Gastroesophageal sphincter (tissue), 4 donors: ENCODE data around the gene NOD1. TPM values are rescaled to one million over a fixed set of nuclear protein-coding genes. Genes with fewer than 3 reads are reported as not detected.

Experiments used
- ATAC-seq: fragments of 150-250 bp; one replicate; pipeline ENCODE4 v1.9.1; 2016; ENCODE audit warnings: mild to moderate bottlenecking, moderate library complexity
- H3K27ac ChIP-seq, 4 donors: fragments of 200-600 bp; sonication (generic) in 3 of 4; 1 replicate in 3 of 4; 2 replicates in 1 of 4; pipeline ENCODE4 v1.5.1; 2016 to 2019
- H3K27me3 ChIP-seq: fragments of 200-600 bp; sonication (generic); one replicate; pipeline ENCODE4 v1.5.1; 2019
- H3K36me3 ChIP-seq, 2 donors: fragments of 200-600 bp; sonication (generic); one replicate each; pipeline ENCODE4 v1.5.1; 2019; ENCODE audit warnings: control low read depth in 1 of 2
- H3K4me1 ChIP-seq, 3 donors: fragments of 200-600 bp; sonication (generic); 1 replicate in 2 of 3; 2 replicates in 1 of 3; pipeline ENCODE4 v1.5.1; 2016 to 2019; ENCODE audit warnings: control low read depth in 2 of 3
- H3K4me3 ChIP-seq, 2 donors: fragments of 200-600 bp; sonication (generic); one replicate each; pipeline ENCODE4 v1.5.1; 2019; ENCODE audit warnings: mild to moderate bottlenecking in 1 of 2, moderate library complexity in 1 of 2
- H3K9me3 ChIP-seq, 3 donors: fragments of 200-600 bp; sonication (generic); one replicate each; pipeline ENCODE4 v1.5.1; 2017 to 2019; ENCODE audit warnings: control low read depth in 2 of 3
- CTCF ChIP-seq, 4 experiments: fragments of 200-600 bp in 2 of 4; fragments of 450-650 bp in 2 of 4; sonication (generic) in 1 of 4; IDR thresholded peaks; one replicate each; pipeline ENCODE4 v1.5.1; 2017 to 2019; ENCODE audit warnings: antibody characterized with exemption in 4 of 4, mild to moderate bottlenecking in 2 of 4, moderate library complexity in 2 of 4
- EP300 ChIP-seq: sonication (generic); formaldehyde crosslinking; IDR thresholded peaks from one replicate; pipeline ENCODE4 v1.6.1; 2017; ENCODE audit warnings: antibody characterized with exemption, mild to moderate bottlenecking
- POLR2A ChIP-seq, 2 donors: fragments of 450-650 bp; IDR thresholded peaks; one replicate each; pipeline ENCODE4 v1.6.1; 2017; ENCODE audit warnings: antibody characterized with exemption in 2 of 2, mild to moderate bottlenecking in 2 of 2, moderate library complexity in 1 of 2
- POLR2AphosphoS5 ChIP-seq: sonication (generic); formaldehyde crosslinking; IDR thresholded peaks from one replicate; pipeline ENCODE4 v1.6.1; 2017; ENCODE audit warnings: antibody characterized with exemption
- WGBS, 2 donors: methylation state at CpG; one replicate each; pipeline ENCODE4 v1.1.5; 2018; ENCODE audit warnings: low coverage in 1 of 2; 5-methylcytosine and 5-hydroxymethylcytosine counted together
- total RNA-seq, 4 donors: library from RNA; depleted of rRNA; stranded (reverse); fragments of >200 nt; gene quantifications; one replicate each; pipeline ENCODE4 v1.1.0, GENCODE V29; 2016

Gene NOD1
- total RNA-seq, 4 donors from 2014 or later, result 10.3 to 28.1 (median 16.9) TPM

DNA sequence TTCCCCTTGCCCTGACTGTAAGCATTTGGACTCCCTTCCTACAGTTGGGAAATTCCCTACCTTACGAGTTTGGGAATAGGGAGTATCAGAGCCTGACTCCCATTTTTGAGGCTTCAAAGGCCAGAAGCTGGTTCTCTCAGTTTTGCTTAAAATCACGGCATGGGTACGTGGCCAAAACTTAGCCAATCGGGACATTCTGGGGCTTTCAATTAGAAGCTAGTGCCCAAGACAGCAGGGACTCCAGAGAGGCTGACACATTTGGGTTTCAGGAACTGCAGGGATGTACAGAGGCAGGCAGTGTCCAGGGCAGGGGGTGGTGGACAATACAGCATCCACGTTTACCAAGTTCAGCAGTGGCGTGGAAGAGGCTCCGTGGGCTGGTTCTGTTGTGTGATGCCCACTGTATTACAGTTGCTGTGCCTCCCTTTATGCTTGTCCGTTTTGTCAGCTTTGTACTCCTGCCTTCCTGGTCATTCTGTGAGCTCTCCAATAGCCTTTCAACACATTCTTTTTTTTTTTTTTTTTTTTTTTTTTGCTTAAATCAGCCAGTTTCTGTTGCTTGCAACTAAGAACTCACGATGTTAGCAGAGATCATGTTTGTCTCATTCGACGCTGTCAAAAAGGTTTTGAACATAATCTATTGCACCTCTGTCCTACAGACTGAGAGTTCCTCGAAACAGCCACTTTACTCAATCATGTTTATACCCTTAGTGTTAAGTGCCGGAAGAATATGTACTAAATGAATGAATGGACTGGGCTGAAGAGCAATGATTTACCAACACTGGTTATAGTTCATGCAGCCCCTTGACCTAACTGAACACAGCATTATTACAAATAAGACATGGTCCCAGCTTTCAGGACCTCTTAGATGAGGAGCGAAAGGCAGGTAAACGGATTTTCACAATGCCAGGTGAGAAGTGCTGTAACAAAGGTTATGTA is 25.0 kb upstream of the NOD1 start:
- no peak for ATAC-seq
- Histone ChIP-seq H3K27me3 (no peaks in the 10 kb centered on the region), H3K27ac (peak overlapping the region in 1 of 4 donors; percentile 91), H3K36me3 (peaks cover 0 to 9% of the 10 kb centered on the region in 2 donors), H3K9me3 (no peaks in the 10 kb centered on the region), H3K4me1 (peaks cover 0 to 28% (median 0%) of the 10 kb centered on the region in 3 donors), H3K4me3 (peak overlapping the region; percentile 90)
- WGBS, 2 donors, result 7 to 46% methylated on average over 5 to 15 of the region's 15 CpGs
- no peak for TF ChIP-seq POLR2A (IDR thresholded peaks at IDR 0.05)
- no peak for TF ChIP-seq POLR2AphosphoS5
- TF ChIP-seq EP300, result no peak
- no peak for TF ChIP-seq CTCF (IDR thresholded peaks at IDR 0.05)

DNA sequence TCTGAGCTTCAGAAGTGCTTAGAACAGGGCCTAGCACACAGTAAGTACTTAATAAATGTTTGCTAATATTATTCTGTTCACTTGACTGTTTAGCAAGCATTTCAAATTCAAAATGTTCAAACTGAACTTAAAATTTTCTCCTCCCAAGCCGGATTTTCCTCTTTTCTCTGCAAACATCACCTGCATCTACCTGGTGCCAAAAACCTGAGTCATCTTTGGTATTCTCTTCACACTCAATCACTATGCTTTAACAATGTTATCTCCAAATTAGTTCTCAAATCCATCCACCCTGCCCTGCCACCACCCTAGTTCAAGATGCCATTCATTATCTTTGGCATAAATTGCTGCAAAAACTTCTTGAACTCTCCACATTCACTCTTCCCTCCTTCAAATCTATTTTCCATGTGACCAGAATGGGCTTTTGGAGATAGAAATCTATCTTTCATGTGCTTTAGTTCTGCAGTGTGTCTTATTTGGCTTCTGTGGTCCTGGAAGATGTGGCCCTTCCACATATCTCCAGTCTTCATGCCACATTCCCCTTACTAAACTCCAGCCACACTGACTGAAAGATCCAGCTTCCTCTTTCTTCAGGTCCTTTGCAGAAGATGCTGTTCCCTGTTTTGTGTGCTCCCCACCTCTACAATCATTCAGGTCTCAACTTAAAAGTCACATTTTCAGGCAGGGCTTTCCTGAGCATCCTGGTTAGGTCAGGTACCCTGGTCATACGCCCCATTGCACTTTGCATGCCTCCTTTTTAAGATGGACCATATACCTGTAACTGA is 24.1 kb upstream of the NOD1 start:
- TF ChIP-seq EP300, result no peak
- no peak for TF ChIP-seq POLR2A (IDR thresholded peaks at IDR 0.05)
- no peak for TF ChIP-seq POLR2AphosphoS5
- TF ChIP-seq CTCF (IDR thresholded peaks at IDR 0.05), result no peak
- 86 to 100% methylated on average over 1 to 2 of the region's 2 CpGs for WGBS, 2 donors

DNA sequence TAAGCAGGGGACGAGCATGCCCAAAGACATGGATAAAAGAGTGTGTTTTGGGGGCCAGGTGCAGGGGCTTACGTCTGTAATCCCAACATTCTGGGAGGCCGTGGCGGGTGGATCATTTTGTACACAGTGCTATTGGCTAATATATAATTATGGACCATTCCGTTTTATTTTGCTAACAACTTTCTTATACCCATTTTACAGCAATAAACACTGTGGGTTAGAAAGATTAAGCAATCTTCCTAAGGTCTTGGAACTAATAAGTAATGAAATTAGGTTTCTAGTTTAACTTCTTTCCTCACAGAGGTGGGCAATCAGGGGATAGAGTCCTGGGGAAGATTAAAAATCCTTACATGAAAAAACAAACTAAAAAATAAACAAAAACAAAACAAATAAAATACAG is 22.7 kb upstream of the NOD1 start:
- 82 to 94% methylated on average over 5 of the region's 5 CpGs for WGBS, 2 donors
- no peaks in the 10 kb centered on the region for H3K27me3 ChIP-seq
- ATAC-seq, result no peak
- no peak overlapping the region for H3K27ac ChIP-seq
- no peaks in the 10 kb centered on the region for H3K9me3 ChIP-seq
- no peak overlapping the region for H3K4me3 ChIP-seq
- peaks cover 0 to 25% of the 10 kb centered on the region in 2 donors for H3K36me3 ChIP-seq
- no peak for TF ChIP-seq POLR2AphosphoS5
- TF ChIP-seq EP300, result no peak
- no peak for TF ChIP-seq POLR2A (IDR thresholded peaks at IDR 0.05)
- TF ChIP-seq CTCF (IDR thresholded peaks at IDR 0.05), result no peak
- H3K4me1 ChIP-seq, result peaks cover 0 to 28% (median 0%) of the 10 kb centered on the region in 3 donors

More for the DNA sequence above, 24.1 kb upstream of the NOD1 start:
- Histone ChIP-seq H3K4me3 (no peak overlapping the region), H3K9me3 (no peaks in the 10 kb centered on the region), H3K27ac (no peak overlapping the region), H3K36me3 (peaks cover 0 to 13% of the 10 kb centered on the region in 2 donors), H3K4me1 (peaks cover 0 to 28% (median 0%) of the 10 kb centered on the region in 3 donors), H3K27me3 (no peaks in the 10 kb centered on the region)
- no peak for ATAC-seq

DNA sequence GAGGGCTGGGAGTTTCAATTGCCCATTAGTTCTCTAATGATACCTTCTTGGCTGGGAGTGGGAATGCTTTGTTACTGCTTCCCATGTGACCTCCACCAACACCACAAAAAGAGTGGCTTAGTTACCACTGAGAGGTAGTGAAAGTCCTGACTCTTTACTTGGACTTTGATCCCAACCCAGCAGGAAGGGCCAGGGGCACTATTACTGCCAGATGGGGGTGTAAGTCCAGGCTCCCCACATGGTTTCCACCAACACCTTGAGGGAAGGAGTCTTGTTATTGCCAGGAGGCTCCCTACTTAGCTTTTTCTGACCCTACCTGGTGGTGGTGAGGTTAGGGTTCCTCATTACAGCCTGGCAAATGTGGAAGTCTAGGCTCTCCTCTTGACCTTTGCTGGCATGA is 14.6 kb upstream of the NOD1 start:
- TF ChIP-seq POLR2AphosphoS5 (no peak), EP300 (no peak), POLR2A (IDR thresholded peaks at IDR 0.05) (no peak), CTCF (IDR thresholded peaks at IDR 0.05) (no peak)
- ATAC-seq, result no peak
- H3K27ac ChIP-seq, result no peak overlapping the region

More for the DNA sequence above, 14.6 kb upstream of the NOD1 start:
- H3K9me3 ChIP-seq, result peaks cover 0 to 2% (median 0%) of the 10 kb centered on the region in 3 donors
- H3K4me3 ChIP-seq, result no peak overlapping the region
- no peaks in the 10 kb centered on the region for H3K27me3 ChIP-seq
- H3K36me3 ChIP-seq, result peaks cover 0 to 21% of the 10 kb centered on the region in 2 donors
- no peaks in the 10 kb centered on the region for H3K4me1 ChIP-seq
